AG09309 (cell line): Measurements from ENCODE around the gene NAPG.
"Not testable (repeated sequence)": the region's sequence is repeated elsewhere in the genome, so short reads cannot be mapped to it uniquely, and the experiment has no call there.

Experiments used
- DNase-seq: peaks from one replicate; pipeline ENCODE4 v3.0.0-alpha.2; 2010; ENCODE audit warnings: low read depth
- H3K4me3 ChIP-seq: 2 replicates; pipeline ENCODE4 v1.5.1; 2011; ENCODE audit warnings: mild to moderate bottlenecking, low read depth, low read length, moderate library complexity; ENCODE audit not compliant: control insufficient read depth
- TF ChIP-seq, protein P1 (sequence below): IDR thresholded peaks from 2 replicates; pipeline ENCODE4 v1.5.1; 2011; ENCODE audit warnings: mild to moderate bottlenecking, low read depth, low read length, inconsistent platforms; ENCODE audit not compliant: insufficient read depth, control insufficient read depth; ENCODE audit errors: missing control alignments

NAPG gene

DNA sequence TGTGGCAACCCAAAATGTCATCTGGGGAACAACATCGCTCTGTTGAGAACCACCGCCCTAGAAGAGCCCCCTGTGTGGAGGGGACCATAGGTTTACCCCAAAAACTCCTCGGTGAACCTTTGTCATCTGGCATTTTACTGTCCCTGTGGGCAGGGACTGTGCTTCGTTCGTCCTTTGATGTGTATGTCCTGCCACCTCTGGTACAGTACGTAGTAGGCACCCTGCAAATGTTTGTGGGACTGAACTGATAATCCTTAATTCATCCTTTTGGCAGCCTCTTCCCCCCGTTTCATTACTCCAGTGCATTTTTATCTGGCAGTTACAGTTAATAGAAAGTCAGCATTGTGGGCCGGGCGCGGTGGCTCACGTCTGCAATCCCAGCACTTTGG is 728 bp downstream of the NAPG start:
- no peak for DNase-seq
- peak overlapping the region; percentile 87 for H3K4me3 ChIP-seq
- TF ChIP-seq, protein P1, sequence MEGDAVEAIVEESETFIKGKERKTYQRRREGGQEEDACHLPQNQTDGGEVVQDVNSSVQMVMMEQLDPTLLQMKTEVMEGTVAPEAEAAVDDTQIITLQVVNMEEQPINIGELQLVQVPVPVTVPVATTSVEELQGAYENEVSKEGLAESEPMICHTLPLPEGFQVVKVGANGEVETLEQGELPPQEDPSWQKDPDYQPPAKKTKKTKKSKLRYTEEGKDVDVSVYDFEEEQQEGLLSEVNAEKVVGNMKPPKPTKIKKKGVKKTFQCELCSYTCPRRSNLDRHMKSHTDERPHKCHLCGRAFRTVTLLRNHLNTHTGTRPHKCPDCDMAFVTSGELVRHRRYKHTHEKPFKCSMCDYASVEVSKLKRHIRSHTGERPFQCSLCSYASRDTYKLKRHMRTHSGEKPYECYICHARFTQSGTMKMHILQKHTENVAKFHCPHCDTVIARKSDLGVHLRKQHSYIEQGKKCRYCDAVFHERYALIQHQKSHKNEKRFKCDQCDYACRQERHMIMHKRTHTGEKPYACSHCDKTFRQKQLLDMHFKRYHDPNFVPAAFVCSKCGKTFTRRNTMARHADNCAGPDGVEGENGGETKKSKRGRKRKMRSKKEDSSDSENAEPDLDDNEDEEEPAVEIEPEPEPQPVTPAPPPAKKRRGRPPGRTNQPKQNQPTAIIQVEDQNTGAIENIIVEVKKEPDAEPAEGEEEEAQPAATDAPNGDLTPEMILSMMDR: peak; percentile 2

DNA sequence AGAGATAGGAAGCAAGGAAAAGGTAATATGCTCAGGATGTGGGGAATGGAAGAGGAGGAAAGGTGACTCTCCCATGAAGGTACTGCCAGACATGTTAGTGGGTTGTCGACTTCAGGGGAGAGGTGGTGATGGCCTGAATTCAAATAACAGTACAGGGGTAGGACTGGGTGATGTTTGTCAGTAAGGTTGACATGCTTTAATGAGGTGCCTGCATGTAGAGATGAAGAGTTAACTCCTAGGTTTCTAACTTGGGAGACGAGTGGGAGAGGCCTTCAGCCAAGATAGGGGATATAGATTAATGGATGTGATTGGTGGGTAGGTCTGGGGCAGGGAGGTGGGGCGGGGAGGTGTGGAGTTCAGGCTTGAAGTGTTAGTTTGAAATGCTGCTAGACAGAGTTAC is 2.6 kb downstream of the NAPG start:
- DNase-seq: no peak
- TF ChIP-seq, protein P1: no peak
- no peak overlapping the region for H3K4me3 ChIP-seq

DNA sequence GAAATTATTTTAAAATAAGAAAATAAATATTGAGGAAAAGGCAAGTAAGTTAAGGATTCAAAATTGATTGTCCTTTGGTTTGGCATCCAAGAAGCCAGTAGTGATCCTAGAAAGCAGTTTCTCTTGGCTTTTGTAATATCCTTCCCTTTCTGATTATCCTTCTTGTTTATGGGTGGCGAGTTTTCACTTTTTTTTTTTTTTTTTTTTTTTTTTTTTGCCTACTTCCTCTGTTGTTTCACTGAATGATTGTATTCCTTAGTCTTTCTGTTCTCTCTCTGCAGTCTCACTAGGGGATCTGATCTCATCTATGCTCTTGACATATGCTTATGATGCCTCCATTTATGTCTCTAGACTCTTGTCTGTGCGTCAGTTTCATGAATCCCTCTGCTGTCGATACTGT is 4.2 kb downstream of the NAPG start:
- TF ChIP-seq, protein P1: no peak
- H3K4me3 ChIP-seq: no peak overlapping the region
- no peak for DNase-seq

DNA sequence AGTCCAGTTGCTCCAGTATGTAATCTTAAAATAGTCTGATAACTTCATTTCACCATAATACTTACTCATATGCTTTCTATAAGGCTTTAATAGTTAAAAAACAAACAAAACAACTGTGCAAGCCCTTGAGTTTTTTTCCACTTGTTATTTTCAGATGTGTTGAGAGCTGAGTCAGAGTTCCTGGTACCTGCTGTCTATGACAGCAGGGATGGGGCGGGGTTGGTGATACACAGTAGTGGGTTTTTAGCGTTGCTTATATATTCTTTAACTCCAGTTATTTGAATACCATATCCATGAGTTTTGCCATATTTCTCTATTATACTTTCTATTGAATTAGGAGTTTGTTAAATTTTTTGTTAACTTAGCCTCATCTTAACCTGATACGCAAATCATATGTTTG is 5.0 kb downstream of the NAPG start:
- H3K4me3 ChIP-seq: no peak overlapping the region
- TF ChIP-seq, protein P1: no peak
- DNase-seq: no peak

DNA sequence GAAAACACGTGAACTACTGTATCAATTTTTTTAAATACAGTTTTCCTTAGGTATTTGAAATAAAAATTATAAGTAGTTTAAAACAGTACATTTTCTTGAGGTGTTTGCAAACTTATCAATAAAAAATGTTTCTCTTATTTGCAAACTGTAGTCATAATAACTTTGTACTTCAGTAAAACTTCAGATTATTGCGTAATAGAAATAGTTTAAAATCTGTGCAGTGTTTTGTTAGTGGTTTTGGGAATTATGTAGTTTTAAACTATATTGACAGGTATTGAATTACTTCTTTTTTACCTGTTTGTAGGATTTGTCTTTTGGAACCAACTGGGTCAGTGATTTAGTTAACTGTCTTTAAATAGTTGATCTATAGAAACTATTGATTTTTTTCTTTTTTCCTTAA is 7.3 kb downstream of the NAPG start:
- TF ChIP-seq, protein P1: no peak
- no peak overlapping the region for H3K4me3 ChIP-seq
- DNase-seq: no peak

DNA sequence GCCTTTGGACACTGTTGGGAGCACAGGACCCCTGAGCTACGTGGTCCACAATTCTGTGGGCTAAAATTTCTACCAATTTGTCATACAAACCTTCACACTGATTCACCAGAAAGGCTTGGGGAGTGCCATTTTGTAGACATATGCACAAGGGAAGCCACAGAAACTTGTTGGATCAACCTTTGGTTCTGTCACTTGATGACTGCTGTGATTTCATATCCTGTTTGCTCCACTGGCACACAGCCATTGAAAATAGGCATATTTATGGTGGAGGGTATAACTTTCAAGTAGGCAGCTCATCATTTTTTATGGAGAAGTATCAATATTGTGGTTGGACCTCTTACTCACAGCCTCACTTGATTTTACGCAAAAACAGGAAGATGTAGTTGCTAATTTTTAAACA is 10.5 kb downstream of the NAPG start:
- H3K4me3 ChIP-seq: no peak overlapping the region
- DNase-seq: no peak
- TF ChIP-seq, protein P1: no peak

DNA sequence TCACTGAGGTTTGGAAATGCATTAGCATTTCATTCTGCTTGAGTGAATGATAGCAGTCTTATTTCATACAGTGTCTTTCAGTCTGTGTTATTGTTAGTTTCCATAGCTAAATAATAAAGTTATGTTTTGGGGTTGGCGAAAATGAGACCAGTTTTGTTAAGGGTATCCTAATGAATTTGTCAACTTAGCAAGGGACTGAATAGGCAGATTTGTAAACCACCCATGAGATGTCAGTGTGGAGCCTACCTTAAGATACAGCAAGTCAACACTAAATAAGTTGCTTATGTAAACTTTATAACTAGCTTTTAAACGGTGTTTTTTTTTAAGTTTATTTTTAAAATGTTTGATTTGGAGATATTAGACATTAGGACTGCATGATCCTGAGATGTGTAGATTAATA is 11.9 kb downstream of the NAPG start:
- TF ChIP-seq, protein P1: no peak
- no peak for DNase-seq
- H3K4me3 ChIP-seq: no peak overlapping the region

DNA sequence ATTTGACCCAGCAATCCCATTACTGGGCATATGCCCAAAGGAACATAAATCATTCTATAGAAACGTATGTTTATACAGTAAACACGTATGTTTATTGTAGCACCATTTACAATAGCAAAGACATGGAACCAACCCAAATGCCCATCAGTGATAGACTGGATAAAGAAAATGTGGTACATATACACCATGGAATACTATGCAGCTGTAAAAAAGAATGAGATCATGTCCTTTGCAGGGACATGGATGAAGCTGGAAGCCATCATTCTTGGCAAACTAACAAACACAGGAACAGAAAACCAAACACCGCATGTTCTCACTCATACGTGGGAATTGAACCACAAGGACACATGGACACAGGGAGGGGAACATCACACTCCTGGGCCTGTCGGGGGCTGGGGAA is 13.3 kb downstream of the NAPG start:
- DNase-seq, H3K4me3 ChIP-seq: not testable (repeated sequence)
